ENCODE measurements around the gene NKX6-2.

NKX6-2 gene

GRCh38 chr10:132805599-132805998 lies 19.7 kb upstream of the NKX6-2 start:
- Histone ChIP-seq H3K9me3 (ENCODE audit: control insufficient read depth, insufficient read depth, low read length) (peaks cover 26% of the 10 kb centered on the region; the same call in 1 of the 2 replicates), H3K4me2 (ENCODE audit: low read length) (no peak overlapping the region), H3K4me1 (ENCODE audit: control insufficient read depth, low read length) (no peaks in the 10 kb centered on the region), H3K9me2 (replicated peaks; ENCODE audit: control insufficient read depth, low read length) (no peaks in the 10 kb centered on the region), H3K4me3 (ENCODE audit: low read length) (no peak overlapping the region), H3K36me3 (ENCODE audit: control insufficient read depth, low read length) (no peaks in the 10 kb centered on the region), H3K79me2 (ENCODE audit: control insufficient read depth, low read length) (no peaks in the 10 kb centered on the region), H3F3A (ENCODE audit: control insufficient read depth, insufficient read depth) (no peaks in the 10 kb centered on the region), H3K27me3 (ENCODE audit: control insufficient read depth, low read length) (no peaks in the 10 kb centered on the region), H4K20me1 (ENCODE audit: control insufficient read depth, insufficient read depth, low read depth, low read length) (no peaks in the 10 kb centered on the region), H3K27ac (ENCODE audit: low read depth, low read length) (no peak overlapping the region)
- TF ChIP-seq EZH2phosphoT487 (IDR thresholded peaks at IDR 0.05; ENCODE audit: borderline replicate concordance, low read length) (no peak), CTCF (IDR thresholded peaks at IDR 0.05; ENCODE audit: low read depth, low read length, poor library complexity, severe bottlenecking) (no peak)

DNA sequence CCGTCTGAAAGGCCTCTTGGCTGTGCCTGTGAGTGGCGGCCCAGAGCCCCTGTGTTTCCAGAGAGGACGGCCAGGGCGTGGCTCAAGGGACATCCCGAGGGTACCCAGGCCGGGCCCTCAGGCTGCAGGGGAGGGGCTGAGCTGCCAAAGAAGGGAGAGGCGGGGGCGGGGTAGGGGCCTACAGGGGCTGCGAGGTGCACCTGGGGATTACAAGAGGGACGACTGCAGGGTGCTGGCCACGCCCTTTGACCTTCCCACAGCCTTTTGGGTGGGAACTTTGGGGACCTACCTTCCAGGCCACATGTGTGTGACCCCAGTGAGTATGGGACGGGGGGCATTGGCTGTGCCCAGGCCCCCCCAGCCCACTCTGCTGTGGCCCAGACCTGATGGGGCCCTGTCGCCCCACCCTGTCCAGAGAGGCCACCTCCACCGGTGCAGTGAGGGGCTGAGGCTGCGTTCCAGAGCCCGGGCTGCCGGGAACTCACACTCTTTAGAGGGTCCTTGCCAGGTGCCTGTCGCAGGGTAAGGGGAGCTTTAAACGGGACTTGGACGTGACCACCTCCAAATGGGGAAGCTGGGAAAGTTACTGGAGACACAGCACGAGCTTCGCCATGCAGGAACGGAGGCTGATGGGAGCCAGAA lies 19.0 kb upstream of the NKX6-2 start:
- Histone ChIP-seq H3K9me3 (ENCODE audit: control insufficient read depth, insufficient read depth, low read length) (peaks cover 26% of the 10 kb centered on the region; the same call in 1 of the 2 replicates), H3K36me3 (ENCODE audit: control insufficient read depth, low read length) (no peaks in the 10 kb centered on the region), H3K4me2 (ENCODE audit: low read length) (no peak overlapping the region), H3K4me1 (ENCODE audit: control insufficient read depth, low read length) (no peaks in the 10 kb centered on the region), H3K27ac (ENCODE audit: low read depth, low read length) (no peak overlapping the region), H3K79me2 (ENCODE audit: control insufficient read depth, low read length) (no peaks in the 10 kb centered on the region), H3K9me2 (replicated peaks; ENCODE audit: control insufficient read depth, low read length) (no peaks in the 10 kb centered on the region), H3K27me3 (ENCODE audit: control insufficient read depth, low read length) (no peaks in the 10 kb centered on the region), H3K4me3 (ENCODE audit: low read length) (no peak overlapping the region), H3F3A (ENCODE audit: control insufficient read depth, insufficient read depth) (no peaks in the 10 kb centered on the region), H4K20me1 (ENCODE audit: control insufficient read depth, insufficient read depth, low read depth, low read length) (no peaks in the 10 kb centered on the region)
- no peak for TF ChIP-seq EZH2phosphoT487 (IDR thresholded peaks at IDR 0.05; ENCODE audit: borderline replicate concordance, low read length)
- no peak for TF ChIP-seq CTCF (IDR thresholded peaks at IDR 0.05; ENCODE audit: low read depth, low read length, poor library complexity, severe bottlenecking)

- Histone ChIP-seq H3K4me3 (ENCODE audit: low read length) (no peak overlapping the region), H3K4me2 (ENCODE audit: low read length) (no peak overlapping the region)
These were observed 18.3 kb upstream of the NKX6-2 start for GRCh38 chr10:132804287-132804686.

More at GRCh38 chr10:132804287-132804686, 18.3 kb upstream of the NKX6-2 start:
- Histone ChIP-seq H3K79me2 (ENCODE audit: control insufficient read depth, low read length) (no peaks in the 10 kb centered on the region), H3K27me3 (ENCODE audit: control insufficient read depth, low read length) (no peaks in the 10 kb centered on the region), H3F3A (ENCODE audit: control insufficient read depth, insufficient read depth) (no peaks in the 10 kb centered on the region), H3K27ac (ENCODE audit: low read depth, low read length) (no peak overlapping the region), H3K9me3 (ENCODE audit: control insufficient read depth, insufficient read depth, low read length) (peaks cover 21% of the 10 kb centered on the region; the same call in 1 of the 2 replicates), H3K4me1 (ENCODE audit: control insufficient read depth, low read length) (no peaks in the 10 kb centered on the region), H3K9me2 (replicated peaks; ENCODE audit: control insufficient read depth, low read length) (no peaks in the 10 kb centered on the region), H4K20me1 (ENCODE audit: control insufficient read depth, insufficient read depth, low read depth, low read length) (no peaks in the 10 kb centered on the region), H3K36me3 (ENCODE audit: control insufficient read depth, low read length) (no peaks in the 10 kb centered on the region)
- TF ChIP-seq EZH2phosphoT487 (IDR thresholded peaks at IDR 0.05; ENCODE audit: borderline replicate concordance, low read length) (no peak), CTCF (IDR thresholded peaks at IDR 0.05; ENCODE audit: low read depth, low read length, poor library complexity, severe bottlenecking) (no peak)

Measured in DOHH2 (cell line).